HEK293 (cell line): ENCODE data around the gene PTBP2.

Source experiments
- CTCF ChIP-seq: fragments of 450-650 bp; formaldehyde crosslinking; IDR thresholded peaks from 2 replicates; pipeline ENCODE4 v1.5.1; 2016; ENCODE audit warnings: missing biosample characterization, missing genetic modification characterization
- KLF1 ChIP-seq: fragments of 450-650 bp; formaldehyde crosslinking; IDR thresholded peaks from 2 replicates; pipeline ENCODE4 v1.5.1; 2016; ENCODE audit warnings: missing biosample characterization, missing genetic modification characterization
- TCF7L2 ChIP-seq: IDR thresholded peaks from 2 replicates; pipeline ENCODE4 v1.6.1; 2011; ENCODE audit warnings: low read depth, mild to moderate bottlenecking, inconsistent platforms, low read length, moderate library complexity, borderline replicate concordance
- TSHZ1 ChIP-seq: fragments of 450-650 bp; formaldehyde crosslinking; IDR thresholded peaks from 2 replicates; pipeline ENCODE4 v1.5.1; 2016; ENCODE audit warnings: missing biosample characterization, missing genetic modification characterization, borderline replicate concordance
- ZBTB7A ChIP-seq: fragments of 450-650 bp; formaldehyde crosslinking; IDR thresholded peaks from 2 replicates; pipeline ENCODE4 v1.5.1; 2016; ENCODE audit warnings: low read depth, missing biosample characterization, missing genetic modification characterization
- ZFP3 ChIP-seq: fragments of 450-650 bp; formaldehyde crosslinking; IDR thresholded peaks from 2 replicates; pipeline ENCODE4 v1.5.1; 2016; ENCODE audit warnings: low read depth, missing biosample characterization, missing genetic modification characterization
- ZNF341 ChIP-seq: fragments of 450-650 bp; formaldehyde crosslinking; IDR thresholded peaks from 2 replicates; pipeline ENCODE4; 2016; ENCODE audit warnings: low read depth, missing biosample characterization, missing genetic modification characterization
- ZNF423 ChIP-seq: fragments of 450-650 bp; formaldehyde crosslinking; IDR thresholded peaks from 2 replicates; pipeline ENCODE4 v1.5.1; 2016; ENCODE audit warnings: missing biosample characterization, missing genetic modification characterization
- ZNF433 ChIP-seq: fragments of 450-650 bp; formaldehyde crosslinking; IDR thresholded peaks from 2 replicates; pipeline ENCODE4 v1.5.1; 2016; ENCODE audit warnings: missing biosample characterization, missing genetic modification characterization, low read depth
- ZNF513 ChIP-seq: fragments of 450-650 bp; IDR thresholded peaks from 2 replicates; pipeline ENCODE4 v1.5.1; 2018; ENCODE audit warnings: missing biosample characterization, missing genetic modification characterization
- ZNF623 ChIP-seq: fragments of 450-650 bp; formaldehyde crosslinking; IDR thresholded peaks from 2 replicates; pipeline ENCODE4 v1.5.1; 2016; ENCODE audit warnings: missing biosample characterization, missing genetic modification characterization
- ZNF658 ChIP-seq: fragments of 450-650 bp; formaldehyde crosslinking; IDR thresholded peaks from 2 replicates; pipeline ENCODE4; 2016; ENCODE audit warnings: missing biosample characterization, missing genetic modification characterization

- no peak for TF ChIP-seq TCF7L2
- no peak for TF ChIP-seq ZFP3
- TF ChIP-seq CTCF (tag by site-specific recombination): no peak
- TF ChIP-seq ZNF658 (tag by site-specific recombination): no peak
- no peak for TF ChIP-seq ZNF513
- TF ChIP-seq ZNF433 (tag by site-specific recombination): no peak
- TF ChIP-seq KLF1 (tag by site-specific recombination): no peak
- TF ChIP-seq TSHZ1 (tag by site-specific recombination): no peak
- no peak for TF ChIP-seq ZBTB7A (tag by site-specific recombination)
- TF ChIP-seq ZNF341 (tag by site-specific recombination): no peak
- no peak for TF ChIP-seq ZNF423 (tag by site-specific recombination)
- no peak for TF ChIP-seq ZNF623 (tag by site-specific recombination)
Measured at GRCh38 chr1:96723936-96724335, 2.4 kb downstream of the PTBP2 start.
